ENCODE data around the gene NANOS2. TPM values are rescaled to one million over a fixed set of nuclear protein-coding genes. Genes with fewer than 3 reads are reported as not detected.

Gene NANOS2
- total and polyA plus RNA-seq, 10 donors, result not detected

DNA sequence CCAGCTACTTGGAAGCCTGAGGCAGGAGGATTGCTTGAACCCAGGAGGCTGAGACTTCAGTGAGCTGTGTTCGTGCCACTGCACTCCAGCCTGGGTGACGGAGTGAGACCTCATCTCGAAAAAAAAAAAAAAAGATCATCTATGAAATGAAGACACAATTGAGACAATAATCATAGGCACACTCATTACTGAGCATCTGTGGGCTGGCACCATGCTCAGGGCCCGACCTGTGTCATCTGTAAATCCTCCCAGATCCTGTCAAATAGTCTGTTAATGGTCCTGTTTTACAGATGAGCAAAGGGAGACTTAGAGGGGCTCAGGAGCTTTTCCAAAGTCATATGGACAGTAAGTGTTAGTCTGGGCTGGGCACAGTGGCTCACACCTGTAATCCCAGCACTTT is 4.1 kb upstream of the NANOS2 start:
- TF ChIP-seq POLR2A (IDR thresholded peaks at IDR 0.05) (no peak), POLR2AphosphoS5 (IDR thresholded peaks at IDR 0.05) (no peak)
- Histone ChIP-seq H3K4me1 (no peaks in the 10 kb centered on the region), H3K4me3 (no peak overlapping the region), H3K27me3 (replicated peaks in 1 of 7) (peaks cover 0 to 49% (median 0%) of the 10 kb centered on the region in 7 donors), H3K27ac (no peak overlapping the region), H3K36me3 (no peaks in the 10 kb centered on the region), H3K9me3 (no peaks in the 10 kb centered on the region)
- DNase-seq, result no peak
- intact Hi-C loops (cut with DNase I; ENCODE audit: low total_unique reads), result no loop called here
- 60 to 84% (median 73%) methylated on average over 4 of the region's 4 CpGs for WGBS, 5 donors

DNA sequence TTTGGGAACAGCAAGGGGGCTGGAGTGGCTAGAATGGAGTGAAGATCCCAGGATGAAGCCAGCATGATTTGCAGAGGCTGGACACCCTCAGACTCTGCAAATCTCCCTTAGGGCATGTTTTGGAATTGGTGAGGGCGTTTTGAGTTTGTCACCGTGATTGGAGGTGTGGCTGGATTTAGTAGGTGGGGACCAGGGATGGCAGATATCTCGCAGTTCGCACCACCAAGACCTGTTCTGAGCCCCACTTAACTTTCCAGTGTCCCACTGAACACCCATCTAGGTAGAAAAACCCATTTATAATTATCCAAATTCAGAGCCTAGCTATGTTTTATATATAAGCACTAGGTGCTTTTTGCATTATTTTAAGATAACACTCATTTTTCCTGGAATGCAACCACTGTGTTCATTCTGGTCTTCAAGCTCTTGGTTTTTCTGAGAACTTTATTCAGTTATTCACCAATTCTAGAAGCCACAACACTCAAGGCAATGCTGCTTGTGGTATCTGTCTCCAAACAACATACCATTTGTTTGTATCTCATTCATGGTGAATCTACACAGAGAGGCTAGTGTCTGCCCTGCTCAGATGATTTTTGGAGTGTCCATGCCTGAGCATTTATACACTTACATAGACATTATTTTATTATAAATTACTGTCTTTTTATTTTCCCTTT is 3.0 kb upstream of the NANOS2 start:
- Histone ChIP-seq H3K27me3 (replicated peaks in 1 of 7) (peaks cover 0 to 61% (median 0%) of the 10 kb centered on the region in 7 donors), H3K27ac (no peak overlapping the region), H3K36me3 (no peaks in the 10 kb centered on the region), H3K9me3 (no peaks in the 10 kb centered on the region), H3K4me3 (no peak overlapping the region), H3K4me1 (no peaks in the 10 kb centered on the region)
- TF ChIP-seq POLR2AphosphoS5 (IDR thresholded peaks at IDR 0.05) (no peak), POLR2A (IDR thresholded peaks at IDR 0.05) (no peak)
- TF ChIP-seq, protein P1, sequence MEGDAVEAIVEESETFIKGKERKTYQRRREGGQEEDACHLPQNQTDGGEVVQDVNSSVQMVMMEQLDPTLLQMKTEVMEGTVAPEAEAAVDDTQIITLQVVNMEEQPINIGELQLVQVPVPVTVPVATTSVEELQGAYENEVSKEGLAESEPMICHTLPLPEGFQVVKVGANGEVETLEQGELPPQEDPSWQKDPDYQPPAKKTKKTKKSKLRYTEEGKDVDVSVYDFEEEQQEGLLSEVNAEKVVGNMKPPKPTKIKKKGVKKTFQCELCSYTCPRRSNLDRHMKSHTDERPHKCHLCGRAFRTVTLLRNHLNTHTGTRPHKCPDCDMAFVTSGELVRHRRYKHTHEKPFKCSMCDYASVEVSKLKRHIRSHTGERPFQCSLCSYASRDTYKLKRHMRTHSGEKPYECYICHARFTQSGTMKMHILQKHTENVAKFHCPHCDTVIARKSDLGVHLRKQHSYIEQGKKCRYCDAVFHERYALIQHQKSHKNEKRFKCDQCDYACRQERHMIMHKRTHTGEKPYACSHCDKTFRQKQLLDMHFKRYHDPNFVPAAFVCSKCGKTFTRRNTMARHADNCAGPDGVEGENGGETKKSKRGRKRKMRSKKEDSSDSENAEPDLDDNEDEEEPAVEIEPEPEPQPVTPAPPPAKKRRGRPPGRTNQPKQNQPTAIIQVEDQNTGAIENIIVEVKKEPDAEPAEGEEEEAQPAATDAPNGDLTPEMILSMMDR (IDR thresholded peaks at IDR 0.05 in 8 of 11, conservative IDR thresholded peaks at IDR 0.05 in 3 of 11), result no peak
- no peak for DNase-seq
- intact Hi-C loops (cut with DNase I; ENCODE audit: low total_unique reads), result no loop called here
- 53 to 81% (median 70%) methylated on average over 4 of the region's 4 CpGs for WGBS, 5 donors

DNA sequence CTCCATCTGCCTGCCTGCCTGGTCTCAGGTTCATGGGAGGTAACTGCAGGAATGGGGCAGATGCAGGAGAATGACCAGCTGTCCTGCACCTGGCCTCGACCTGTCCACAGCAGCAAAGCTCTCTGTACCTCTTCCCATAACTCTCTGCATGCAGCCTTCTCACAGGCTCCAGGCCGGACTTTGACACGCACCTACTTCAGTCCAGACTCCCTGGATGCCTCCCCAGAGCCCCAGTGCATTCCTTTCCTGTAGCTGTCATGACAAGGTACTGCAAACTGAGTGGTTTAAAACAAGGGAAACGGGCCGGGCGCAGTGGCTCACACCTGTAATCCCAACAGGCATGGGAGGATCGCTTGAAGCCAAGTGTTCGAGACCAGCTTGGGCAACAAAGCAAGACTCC is 3.3 kb downstream of the NANOS2 start:
- H3K27ac ChIP-seq, result no peak overlapping the region
- no peaks in the 10 kb centered on the region for H3K36me3 ChIP-seq
- no peak overlapping the region for H3K4me3 ChIP-seq
- no peak for DNase-seq
- 66 to 86% (median 82%) methylated on average over 8 of the region's 8 CpGs for WGBS, 5 donors
- peaks cover 0 to 53% (median 0%) of the 10 kb centered on the region in 7 donors for H3K27me3 ChIP-seq (replicated peaks in 1 of 7)
- no peak for TF ChIP-seq POLR2AphosphoS5 (IDR thresholded peaks at IDR 0.05)
- TF ChIP-seq, protein P1 (IDR thresholded peaks at IDR 0.05 in 8 of 11, conservative IDR thresholded peaks at IDR 0.05 in 3 of 11), result no peak
- TF ChIP-seq POLR2A (IDR thresholded peaks at IDR 0.05), result no peak
- no peaks in the 10 kb centered on the region for H3K9me3 ChIP-seq
- no peaks in the 10 kb centered on the region for H3K4me1 ChIP-seq
- intact Hi-C loops (cut with DNase I; ENCODE audit: low total_unique reads), result no loop called here

DNA sequence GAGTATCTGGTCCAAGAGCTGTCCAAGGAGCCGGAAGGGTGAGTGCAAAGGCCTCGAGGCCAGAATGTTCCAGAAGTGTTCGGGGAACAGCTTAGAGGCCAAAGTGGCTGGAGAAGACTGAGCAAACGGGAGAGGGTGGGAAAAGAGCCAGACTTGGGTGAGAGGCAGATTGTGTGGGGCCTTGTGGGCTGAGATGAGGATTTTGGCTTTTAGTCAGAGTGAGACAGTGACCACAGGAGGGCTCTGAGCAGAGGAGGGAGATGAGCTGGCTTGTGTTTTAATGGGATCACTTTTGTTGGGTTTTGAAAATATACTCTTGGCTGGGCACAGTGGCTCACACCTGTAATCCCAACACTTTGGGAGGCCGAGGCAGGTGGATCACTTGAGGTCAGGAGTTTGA is 5.6 kb downstream of the NANOS2 start:
- H3K4me3 ChIP-seq, result no peak overlapping the region
- TF ChIP-seq, protein P1 (IDR thresholded peaks at IDR 0.05 in 8 of 11, conservative IDR thresholded peaks at IDR 0.05 in 3 of 11), result no peak
- TF ChIP-seq POLR2A (IDR thresholded peaks at IDR 0.05), result no peak
- no peak for TF ChIP-seq POLR2AphosphoS5 (IDR thresholded peaks at IDR 0.05)
- H3K27ac ChIP-seq, result no peak overlapping the region
- intact Hi-C loops (cut with DNase I; ENCODE audit: low total_unique reads), result no loop called here
- H3K27me3 ChIP-seq (replicated peaks in 1 of 7), result peaks cover 0 to 32% (median 0%) of the 10 kb centered on the region in 7 donors
- no peaks in the 10 kb centered on the region for H3K4me1 ChIP-seq
- no peaks in the 10 kb centered on the region for H3K9me3 ChIP-seq
- no peak for DNase-seq
- WGBS, 5 donors, result 74 to 87% (median 78%) methylated on average over 5 of the region's 5 CpGs
- H3K36me3 ChIP-seq, result no peaks in the 10 kb centered on the region

Data from spleen (tissue), 11 donors.